ENCODE measurements around the gene TNFSF15. TPM values are rescaled to one million over a fixed set of nuclear protein-coding genes. Genes with fewer than 3 reads are reported as not detected.

The TNFSF15 gene
- total RNA-seq, 2 experiments from 2014 or later = not detected

GRCh38 chr9:114776683-114777399 is 29.0 kb downstream of the TNFSF15 start:
- no peaks in the 10 kb centered on the region for H3K9me3 Mint-ChIP-seq
- peaks cover 18% of the 10 kb centered on the region for H3K4me1 Mint-ChIP-seq (ENCODE audit: low read depth)
- Histone ChIP-seq H3K27ac (ENCODE audit: low read depth in 1 of 2, low read length in 2 of 2) (no peak overlapping the region), H3K27me3 (ENCODE audit: control insufficient read depth in 1 of 2, insufficient read depth in 2 of 2, low read length in 2 of 2) (no peaks in the 10 kb centered on the region), H3K4me1 (ENCODE audit: insufficient read depth, low read length) (peaks cover 6% of the 10 kb centered on the region), H3K9me3 (ENCODE audit: control insufficient read depth in 1 of 2, insufficient read depth in 1 of 2, low read length in 2 of 2) (no peaks in the 10 kb centered on the region), H3K4me3 (ENCODE audit: low read length) (no peak overlapping the region), H3K36me3 (ENCODE audit: insufficient read depth, low read length) (no peaks in the 10 kb centered on the region)
- ChIA-PET CTCF (no interaction called here), POLR2A (no interaction called here)
- no peak for DNase-seq
- intact Hi-C loops (cut with DNase I, micrococcal nuclease) = no loop called here
- H3K27ac Mint-ChIP-seq = no peak overlapping the region
- no peak for ATAC-seq (ENCODE audit: poor library complexity)
- TF ChIP-seq, protein P1, sequence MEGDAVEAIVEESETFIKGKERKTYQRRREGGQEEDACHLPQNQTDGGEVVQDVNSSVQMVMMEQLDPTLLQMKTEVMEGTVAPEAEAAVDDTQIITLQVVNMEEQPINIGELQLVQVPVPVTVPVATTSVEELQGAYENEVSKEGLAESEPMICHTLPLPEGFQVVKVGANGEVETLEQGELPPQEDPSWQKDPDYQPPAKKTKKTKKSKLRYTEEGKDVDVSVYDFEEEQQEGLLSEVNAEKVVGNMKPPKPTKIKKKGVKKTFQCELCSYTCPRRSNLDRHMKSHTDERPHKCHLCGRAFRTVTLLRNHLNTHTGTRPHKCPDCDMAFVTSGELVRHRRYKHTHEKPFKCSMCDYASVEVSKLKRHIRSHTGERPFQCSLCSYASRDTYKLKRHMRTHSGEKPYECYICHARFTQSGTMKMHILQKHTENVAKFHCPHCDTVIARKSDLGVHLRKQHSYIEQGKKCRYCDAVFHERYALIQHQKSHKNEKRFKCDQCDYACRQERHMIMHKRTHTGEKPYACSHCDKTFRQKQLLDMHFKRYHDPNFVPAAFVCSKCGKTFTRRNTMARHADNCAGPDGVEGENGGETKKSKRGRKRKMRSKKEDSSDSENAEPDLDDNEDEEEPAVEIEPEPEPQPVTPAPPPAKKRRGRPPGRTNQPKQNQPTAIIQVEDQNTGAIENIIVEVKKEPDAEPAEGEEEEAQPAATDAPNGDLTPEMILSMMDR (IDR thresholded peaks at IDR 0.05) = no peak
- peaks cover 8% of the 10 kb centered on the region for H3K27me3 Mint-ChIP-seq
- H3K36me3 Mint-ChIP-seq (ENCODE audit: low read depth) = no peaks in the 10 kb centered on the region
- H3K4me3 Mint-ChIP-seq = no peak overlapping the region

GRCh38 chr9:114775981-114776380 is 29.9 kb downstream of the TNFSF15 start:
- intact Hi-C loops (cut with DNase I, micrococcal nuclease) = no loop called here
- no peak overlapping the region for H3K4me3 ChIP-seq (ENCODE audit: low read length)
- H3K27me3 ChIP-seq (ENCODE audit: control insufficient read depth in 1 of 2, insufficient read depth in 2 of 2, low read length in 2 of 2) = no peaks in the 10 kb centered on the region
- DNase-seq (no peak), ATAC-seq (ENCODE audit: poor library complexity) (no peak)
- H3K9me3 ChIP-seq (ENCODE audit: control insufficient read depth in 1 of 2, insufficient read depth in 1 of 2, low read length in 2 of 2) = no peaks in the 10 kb centered on the region
- H3K27ac ChIP-seq (ENCODE audit: low read depth in 1 of 2, low read length in 2 of 2) = no peak overlapping the region
- peaks cover 6% of the 10 kb centered on the region for H3K4me1 ChIP-seq (ENCODE audit: insufficient read depth, low read length)
- POLR2A ChIA-PET = no interaction called here
- H3K27ac Mint-ChIP-seq = no peak overlapping the region
- CTCF ChIA-PET = no interaction called here
- no peaks in the 10 kb centered on the region for H3K36me3 ChIP-seq (ENCODE audit: insufficient read depth, low read length)
- H3K36me3 Mint-ChIP-seq (ENCODE audit: low read depth) = no peaks in the 10 kb centered on the region
- H3K27me3 Mint-ChIP-seq = peaks cover 8% of the 10 kb centered on the region
- H3K9me3 Mint-ChIP-seq = no peaks in the 10 kb centered on the region
- no peak overlapping the region for H3K4me3 Mint-ChIP-seq
- peaks cover 18% of the 10 kb centered on the region for H3K4me1 Mint-ChIP-seq (ENCODE audit: low read depth)
- TF ChIP-seq, protein P1 (IDR thresholded peaks at IDR 0.05) = no peak

- intact Hi-C loops (cut with DNase I, micrococcal nuclease) = no loop called here
These were observed 30.7 kb downstream of the TNFSF15 start for GRCh38 chr9:114775121-114775520.

More at GRCh38 chr9:114775121-114775520, 30.7 kb downstream of the TNFSF15 start:
- H3K36me3 ChIP-seq (ENCODE audit: insufficient read depth, low read length) = no peaks in the 10 kb centered on the region
- Mint-ChIP-seq H3K36me3 (ENCODE audit: low read depth) (no peaks in the 10 kb centered on the region), H3K9me3 (no peaks in the 10 kb centered on the region), H3K27me3 (peaks cover 8% of the 10 kb centered on the region), H3K27ac (no peak overlapping the region), H3K4me1 (ENCODE audit: low read depth) (peaks cover 18% of the 10 kb centered on the region), H3K4me3 (no peak overlapping the region)
- ATAC-seq (ENCODE audit: poor library complexity) = no peak
- ChIA-PET POLR2A (no interaction called here), CTCF (no interaction called here)
- TF ChIP-seq, protein P1 (IDR thresholded peaks at IDR 0.05) = no peak
- H3K27ac ChIP-seq (ENCODE audit: low read depth in 1 of 2, low read length in 2 of 2) = no peak overlapping the region
- peaks cover 6% of the 10 kb centered on the region for H3K4me1 ChIP-seq (ENCODE audit: insufficient read depth, low read length)
- no peak overlapping the region for H3K4me3 ChIP-seq (ENCODE audit: low read length)
- no peaks in the 10 kb centered on the region for H3K27me3 ChIP-seq (ENCODE audit: control insufficient read depth in 1 of 2, insufficient read depth in 2 of 2, low read length in 2 of 2)
- no peak for DNase-seq
- no peaks in the 10 kb centered on the region for H3K9me3 ChIP-seq (ENCODE audit: control insufficient read depth in 1 of 2, insufficient read depth in 1 of 2, low read length in 2 of 2)
